Heart left ventricle (tissue), 16 donors: ENCODE measurements around the gene NSMCE1. TPM values are rescaled to one million over a fixed set of nuclear protein-coding genes. Genes with fewer than 3 reads are reported as not detected.

Source experiments
- ATAC-seq, 4 donors: fragments of 200-7000 bp; cut with Tn5 transposase; one replicate each; pipeline ENCODE4 v1.9.1; 2020 to 2022; ENCODE audit warnings: moderate library complexity in 4 of 4, mild to moderate bottlenecking in 3 of 4, moderate number of reproducible peaks in 1 of 4
- DNase-seq, 5 donors: peaks; one replicate each; pipeline ENCODE4 v3.0.0-alpha.2; 2020
- H3K27ac ChIP-seq, 12 donors: fragments of 200-600 bp; sonication (generic) in 4 of 12; one replicate each; pipeline versions ENCODE4 v1.5.0 to v1.8.0; 2016 to 2022; ENCODE audit warnings: mild to moderate bottlenecking in 2 of 12
- H3K27me3 ChIP-seq, 9 donors: fragments of 200-600 bp; sonication (generic) in 2 of 9; one replicate each; pipeline versions ENCODE4 v1.5.1 to v1.8.0; 2016 to 2022; ENCODE audit warnings: mild to moderate bottlenecking in 3 of 9
- H3K36me3 ChIP-seq, 9 donors: fragments of 200-600 bp; sonication (generic) in 2 of 9; one replicate each; pipeline versions ENCODE4 v1.5.0 to v1.8.0; 2018 to 2022; ENCODE audit warnings: mild to moderate bottlenecking in 2 of 9
- H3K4me1 ChIP-seq, 12 donors: fragments of 200-600 bp; sonication (generic) in 4 of 12; one replicate each; pipeline versions ENCODE4 v1.5.0 to v1.8.0; 2016 to 2022; ENCODE audit warnings: mild to moderate bottlenecking in 3 of 12
- H3K4me3 ChIP-seq, 12 donors: fragments of 200-600 bp; sonication (generic) in 4 of 12; one replicate each; pipeline versions ENCODE4 v1.5.0 to v1.8.0; 2017 to 2022; ENCODE audit warnings: mild to moderate bottlenecking in 9 of 12, moderate library complexity in 4 of 12
- H3K9me3 ChIP-seq, 12 donors: fragments of 200-600 bp; sonication (generic) in 4 of 12; one replicate each; pipeline versions ENCODE4 v1.5.0 to v1.8.0; 2016 to 2022; ENCODE audit warnings: mild to moderate bottlenecking in 1 of 12
- CTCF ChIP-seq, 12 donors: fragments of 200-600 bp; sonication (generic) in 4 of 12; IDR thresholded peaks; one replicate each; pipeline versions ENCODE4 v1.5.0 to v1.8.0; 2018 to 2022; ENCODE audit warnings: antibody characterized with exemption in 12 of 12, mild to moderate bottlenecking in 5 of 12
- POLR2A ChIP-seq, 2 donors: fragments of 450-650 bp; IDR thresholded peaks; one replicate each; pipeline ENCODE4 v1.6.1; 2017; ENCODE audit warnings: antibody characterized with exemption in 2 of 2, mild to moderate bottlenecking in 2 of 2, moderate library complexity in 2 of 2
- WGBS, 4 donors: extraction: QIAGEN DNeasy Blood & Tissue Kit in 2 of 4; methylation state at CpG; one replicate each; pipeline versions ENCODE4 v1.1.5 to v1.1.7; 2013 to 2018; 5-methylcytosine and 5-hydroxymethylcytosine counted together
- intact Hi-C, 10 donors: fragments of 100-400 bp; cut with DNase I; formaldehyde crosslinking; loops; one replicate each; pipeline versions ENCODE4 v1.11.1 to v1.14.2; 2022
- polyA plus RNA-seq, 2 donors: library from polyadenylated mRNA; stranded (reverse); fragments of 200-250 nt; gene quantifications; one replicate each; pipeline ENCODE4 v1.2.3, GENCODE V29; 2013
- total RNA-seq, 9 donors: library from RNA; depleted of rRNA in 2 of 9; stranded (reverse); fragments of >200 nt in 2 of 9; fragmentation: NEBNext Ultra II Directional in 3 of 9; extraction: Animal tissue kit (Norgen Biotek cat#: 25700) in 3 of 9; gene quantifications; one replicate each; pipeline versions ENCODE4 v1.1.0 to v1.2.4, GENCODE V29; 2016 to 2023
- donor health status: ischemic (EF 13 %, LVEDD 7.1; RV severe dilation, severe dysfunction).
- donor health status: healthy with polysubstance abuse.
- donor health status: DM: no; HTN: yes; CAD: no.
- donor health status: DM: no; HTN: no; CAD: no.
- donor health status: ischemic (EF 25% LVEDD 6.9; RV normal size, moderate dysfunction).
- donor health status: ischemic (EF 25% LVEDD 5.7; RV mildly dilated, moderate dysfunction).
- donor health status: healthy.
- donor health status: DM: yes; HTN: yes; CAD: no.
- donor health status: ischemic (EF 35%, LVEDD 5.7; RV mildly dilated, moderate dysfunction).
- donor health status: nonischemic (EF 11% LVEDD 7.7; RV severe dilation, severe dysfunction).
- donor health status: DM: yes; HTN: yes; CAD: no.
- donor health status: PGD.
- donor health status: ischemic (EF 29% LVEDD 5.4; RV normal size, mild dysfunction).
- donor health status: nonischemic (EF 23%, LVEDD 6.1; RV moderate dilation, normal function).

NSMCE1 gene
- total and polyA plus RNA-seq, 11 donors, result 29.6 to 48.7 (median 37.1) TPM

GRCh38 chr16:27242398-27242797 is 26.2 kb downstream of the NSMCE1 start:
- Histone ChIP-seq H3K36me3 (no peaks in the 10 kb centered on the region), H3K27ac (peak overlapping the region in 11 of 12 donors; percentile 41 to 82 (median 58)), H3K4me3 (peak overlapping the region in 6 of 12 donors; percentile 20 to 33 (median 27)), H3K9me3 (no peaks in the 10 kb centered on the region), H3K27me3 (no peaks in the 10 kb centered on the region), H3K4me1 (peaks cover 2 to 82% (median 45%) of the 10 kb centered on the region in 12 donors)
- 72 to 85% (median 83%) methylated on average over 2 of the region's 2 CpGs for WGBS, 4 donors
- no peak for ATAC-seq
- intact Hi-C loops, result loop anchor here in 3 of 10 donors (2.0 to 10.0 kb wide), 4 partner anchors 72 to 120 kb away; partner anchors contain the start of gene IL4R (in 1 of the 3)
- DNase-seq, result no peak
- TF ChIP-seq POLR2A (IDR thresholded peaks at IDR 0.05) (no peak), CTCF (IDR thresholded peaks at IDR 0.05) (no peak)

- Histone ChIP-seq H3K27ac (peak overlapping the region in 9 of 12 donors; percentile 0 to 82 (median 66)), H3K9me3 (no peaks in the 10 kb centered on the region), H3K4me1 (peaks cover 2 to 85% (median 52%) of the 10 kb centered on the region in 12 donors), H3K27me3 (no peaks in the 10 kb centered on the region), H3K36me3 (no peaks in the 10 kb centered on the region), H3K4me3 (no peak overlapping the region)
- DNase-seq, result no peak
- ATAC-seq, result no peak
- 73 to 78% (median 75%) methylated on average over 13 of the region's 13 CpGs for WGBS, 4 donors
- intact Hi-C loops, result loop anchor here in 3 of 10 donors (2.0 to 10.0 kb wide), 4 partner anchors 73 to 121 kb away; partner anchors contain the start of gene IL4R (in 1 of the 3)
- no peak for TF ChIP-seq POLR2A (IDR thresholded peaks at IDR 0.05)
- TF ChIP-seq CTCF (IDR thresholded peaks at IDR 0.05), result no peak
These were observed 26.9 kb downstream of the NSMCE1 start for GRCh38 chr16:27241658-27242057.

- Histone ChIP-seq H3K36me3 (no peaks in the 10 kb centered on the region), H3K4me1 (peaks cover 2 to 85% (median 57%) of the 10 kb centered on the region in 12 donors), H3K4me3 (no peak overlapping the region), H3K27ac (peak overlapping the region in 9 of 12 donors; percentile 0 to 82 (median 66)), H3K9me3 (no peaks in the 10 kb centered on the region), H3K27me3 (no peaks in the 10 kb centered on the region)
- TF ChIP-seq CTCF (IDR thresholded peaks at IDR 0.05) (no peak), POLR2A (IDR thresholded peaks at IDR 0.05) (no peak)
- intact Hi-C loops, result loop anchor here in 2 of 10 donors (5.0 to 10.0 kb wide), 3 partner anchors 74 to 121 kb away; partner anchors contain the start of gene IL4R (in 1 of the 2)
- DNase-seq (peak in 2 of 5 donors; percentile 52 to 59), ATAC-seq (peak in 1 of 4 donors; percentile 3)
- WGBS, 4 donors, result 66 to 81% (median 75%) methylated on average over 6 of the region's 6 CpGs
These were observed 27.5 kb downstream of the NSMCE1 start for GRCh38 chr16:27240948-27241531.

GRCh38 chr16:27239906-27240655 is 28.5 kb downstream of the NSMCE1 start:
- no peak for TF ChIP-seq CTCF (IDR thresholded peaks at IDR 0.05)
- TF ChIP-seq POLR2A (IDR thresholded peaks at IDR 0.05), result no peak
- DNase-seq (no peak), ATAC-seq (no peak)
- Histone ChIP-seq H3K36me3 (no peaks in the 10 kb centered on the region), H3K27ac (peak overlapping the region in 6 of 12 donors; percentile 36 to 81 (median 57)), H3K4me3 (no peak overlapping the region), H3K27me3 (no peaks in the 10 kb centered on the region), H3K9me3 (no peaks in the 10 kb centered on the region), H3K4me1 (peaks cover 2 to 85% (median 60%) of the 10 kb centered on the region in 12 donors)
- intact Hi-C loops, result loop anchor here in 6 of 10 donors (5.0 to 10.0 kb wide), 5 partner anchors 72 to 127 kb away; partner anchors contain the start of gene IL4R (in 5 of the 6)
- WGBS, 4 donors, result 85 to 92% (median 88%) methylated on average over 8 to 9 of the region's 9 CpGs
